Fibroblast of mammary gland (primary cell): Measurements from ENCODE around the gene YY1.

Experiments
- DNase-seq: peaks from one replicate; pipeline ENCODE4 v3.0.0-alpha.2; 2010; ENCODE audit warnings: low read depth
- H3K4me3 ChIP-seq: 2 replicates; pipeline ENCODE4 v1.5.1; 2011; ENCODE audit warnings: low read depth, mild to moderate bottlenecking, low read length, moderate library complexity; ENCODE audit not compliant: control insufficient read depth
- TF ChIP-seq, protein P1 (sequence below): conservative IDR thresholded peaks from 2 replicates; pipeline ENCODE4 v1.5.1; 2011; ENCODE audit warnings: low read depth, low read length, inconsistent platforms; ENCODE audit not compliant: control insufficient read depth, insufficient read depth

YY1 gene

DNA sequence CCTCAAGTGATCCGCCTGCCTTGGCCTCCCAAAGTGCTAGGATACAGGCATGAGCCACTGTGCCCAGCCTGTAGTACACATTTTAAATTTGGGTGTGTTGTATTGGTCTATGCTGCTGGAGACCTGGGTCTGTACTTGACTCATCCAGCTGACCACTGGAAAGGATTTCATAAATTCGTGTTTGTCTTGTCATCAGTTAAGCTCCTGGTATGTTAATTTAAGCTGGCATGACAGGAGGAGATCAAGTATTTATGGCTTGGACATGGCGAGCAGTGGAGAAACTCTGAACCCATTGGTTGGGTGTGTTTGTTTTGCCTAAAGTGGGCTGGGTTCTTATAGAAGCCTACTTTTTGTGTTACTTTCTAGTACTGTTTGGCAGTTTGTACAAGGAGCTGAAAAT, 24.2 kb downstream of the YY1 start:
- DNase-seq = peak; percentile 42
- TF ChIP-seq, protein P1, sequence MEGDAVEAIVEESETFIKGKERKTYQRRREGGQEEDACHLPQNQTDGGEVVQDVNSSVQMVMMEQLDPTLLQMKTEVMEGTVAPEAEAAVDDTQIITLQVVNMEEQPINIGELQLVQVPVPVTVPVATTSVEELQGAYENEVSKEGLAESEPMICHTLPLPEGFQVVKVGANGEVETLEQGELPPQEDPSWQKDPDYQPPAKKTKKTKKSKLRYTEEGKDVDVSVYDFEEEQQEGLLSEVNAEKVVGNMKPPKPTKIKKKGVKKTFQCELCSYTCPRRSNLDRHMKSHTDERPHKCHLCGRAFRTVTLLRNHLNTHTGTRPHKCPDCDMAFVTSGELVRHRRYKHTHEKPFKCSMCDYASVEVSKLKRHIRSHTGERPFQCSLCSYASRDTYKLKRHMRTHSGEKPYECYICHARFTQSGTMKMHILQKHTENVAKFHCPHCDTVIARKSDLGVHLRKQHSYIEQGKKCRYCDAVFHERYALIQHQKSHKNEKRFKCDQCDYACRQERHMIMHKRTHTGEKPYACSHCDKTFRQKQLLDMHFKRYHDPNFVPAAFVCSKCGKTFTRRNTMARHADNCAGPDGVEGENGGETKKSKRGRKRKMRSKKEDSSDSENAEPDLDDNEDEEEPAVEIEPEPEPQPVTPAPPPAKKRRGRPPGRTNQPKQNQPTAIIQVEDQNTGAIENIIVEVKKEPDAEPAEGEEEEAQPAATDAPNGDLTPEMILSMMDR = no peak
- no peak overlapping the region for H3K4me3 ChIP-seq

DNA sequence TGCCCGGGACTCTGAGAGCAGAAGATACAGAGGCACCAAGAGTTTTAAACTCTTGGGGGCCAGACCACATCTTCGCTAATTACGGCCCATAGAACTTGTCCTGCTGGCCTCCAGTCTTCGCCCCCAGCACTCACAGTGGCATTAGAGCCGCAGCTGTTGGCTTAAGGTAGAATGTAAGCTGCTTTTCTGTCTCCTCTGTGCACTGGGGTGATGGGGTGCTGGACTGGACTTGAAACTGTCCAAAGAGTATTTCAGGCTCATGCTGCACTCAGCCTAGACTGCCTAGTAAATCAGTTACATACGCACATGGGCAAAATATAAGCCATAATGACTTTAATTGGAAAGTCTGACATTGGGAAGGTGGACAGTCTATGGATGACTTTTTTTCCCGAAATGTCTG, 29.0 kb downstream of the YY1 start:
- no peak overlapping the region for H3K4me3 ChIP-seq
- no peak for DNase-seq
- TF ChIP-seq, protein P1 = no peak

DNA sequence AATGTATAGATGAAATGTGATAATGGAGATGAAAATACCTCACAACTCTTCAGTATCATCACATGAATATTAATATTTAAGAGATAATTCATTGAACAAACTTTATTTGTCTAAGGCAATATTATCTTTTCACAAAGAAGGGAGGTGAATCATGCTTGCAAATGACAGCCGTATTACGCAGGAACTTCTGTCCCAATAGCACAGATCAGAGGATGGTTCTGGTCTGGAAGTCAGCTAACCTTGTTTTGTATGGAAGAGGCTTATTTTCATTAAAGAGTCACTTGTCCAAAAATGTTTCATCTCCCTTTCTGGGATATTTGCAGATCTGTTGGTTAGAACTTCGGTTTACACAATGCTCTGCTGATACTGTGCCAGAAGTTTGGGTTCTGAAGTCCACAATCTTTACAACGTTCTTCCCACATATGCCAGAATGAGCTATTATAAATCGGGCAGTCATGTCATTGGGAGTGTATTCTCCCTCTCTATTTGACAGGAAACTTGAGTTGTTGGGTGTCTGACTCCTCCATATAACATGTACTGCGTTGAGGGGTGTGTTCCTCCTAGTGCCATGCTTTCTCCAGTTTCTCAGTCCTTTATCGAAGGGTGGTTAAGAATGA, 29.8 kb downstream of the YY1 start:
- no peak overlapping the region for H3K4me3 ChIP-seq
- DNase-seq = peak; percentile 48
- TF ChIP-seq, protein P1 = no peak

DNA sequence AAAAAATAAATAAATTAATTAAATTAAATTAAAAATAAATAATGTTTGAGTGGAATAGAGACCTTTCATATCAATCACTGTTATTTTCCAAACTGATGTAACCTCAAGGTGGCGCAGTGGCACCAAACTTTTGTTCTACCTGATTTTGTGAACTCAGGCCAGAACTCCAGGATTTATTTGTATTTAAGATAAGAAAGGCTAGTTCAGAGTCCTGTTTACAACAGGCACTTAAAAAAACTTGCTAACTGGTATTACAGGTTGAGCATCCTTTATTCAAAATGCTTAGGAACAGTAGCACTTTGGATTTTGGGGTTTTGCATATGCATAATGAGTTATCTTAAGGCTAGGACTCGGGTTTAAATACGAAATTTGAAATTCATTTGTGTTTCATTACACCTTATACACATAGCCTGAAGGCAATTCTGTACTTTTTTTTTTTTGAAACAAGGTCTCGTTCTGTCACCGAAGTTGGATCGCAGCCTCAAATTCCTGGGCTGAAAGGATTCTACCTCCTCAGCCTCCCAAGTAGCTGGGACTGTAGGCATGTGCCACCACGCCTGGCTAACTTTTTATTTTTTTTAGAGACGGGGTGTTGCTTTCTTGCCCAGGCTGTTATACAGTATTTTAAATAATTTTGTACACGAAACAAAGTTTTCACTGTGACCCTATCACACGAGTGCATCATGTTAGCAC, 32.4 kb downstream of the YY1 start:
- H3K4me3 ChIP-seq = no peak overlapping the region
- DNase-seq = peak; percentile 25
- TF ChIP-seq, protein P1 = peak; percentile 30

DNA sequence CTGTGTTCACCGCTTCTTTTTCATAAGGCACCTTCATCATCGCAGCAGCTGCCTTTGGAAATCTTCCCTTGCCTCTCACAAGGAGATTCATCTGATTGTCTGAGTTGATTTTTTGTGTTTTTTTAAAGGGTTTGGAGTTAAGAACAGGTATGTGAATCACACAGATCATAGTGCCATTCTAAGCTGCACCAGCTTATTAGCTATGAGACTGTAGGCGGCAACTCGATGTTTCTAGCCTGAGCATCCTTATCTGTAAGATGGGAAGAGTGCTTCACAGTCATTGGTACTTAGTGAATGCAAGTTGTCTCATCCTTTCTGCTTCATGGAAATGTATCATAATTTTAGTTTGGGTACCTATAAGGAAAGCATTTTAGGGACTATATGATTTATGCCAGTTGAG, 35.3 kb downstream of the YY1 start:
- DNase-seq = no peak
- H3K4me3 ChIP-seq = no peak overlapping the region
- TF ChIP-seq, protein P1 = no peak

DNA sequence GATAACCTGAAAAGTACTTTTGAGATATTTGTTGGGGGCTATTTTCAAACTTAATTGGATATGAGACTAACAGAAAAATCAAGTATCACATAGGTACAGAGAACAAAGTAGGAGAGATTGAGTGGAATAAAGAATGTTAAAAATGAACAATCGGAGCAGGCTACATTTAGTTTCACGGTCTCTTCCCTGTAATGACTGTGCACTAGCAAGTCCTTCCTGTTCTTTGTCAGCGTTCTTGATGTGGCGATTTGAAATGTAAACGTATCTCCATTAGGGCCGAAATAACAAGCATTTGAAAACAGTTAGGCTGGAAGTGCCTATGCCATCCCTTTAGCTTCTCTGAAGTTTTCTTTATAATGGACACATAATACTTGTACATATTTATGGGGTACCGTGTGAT, 36.3 kb downstream of the YY1 start:
- no peak overlapping the region for H3K4me3 ChIP-seq
- no peak for DNase-seq
- TF ChIP-seq, protein P1 = no peak

DNA sequence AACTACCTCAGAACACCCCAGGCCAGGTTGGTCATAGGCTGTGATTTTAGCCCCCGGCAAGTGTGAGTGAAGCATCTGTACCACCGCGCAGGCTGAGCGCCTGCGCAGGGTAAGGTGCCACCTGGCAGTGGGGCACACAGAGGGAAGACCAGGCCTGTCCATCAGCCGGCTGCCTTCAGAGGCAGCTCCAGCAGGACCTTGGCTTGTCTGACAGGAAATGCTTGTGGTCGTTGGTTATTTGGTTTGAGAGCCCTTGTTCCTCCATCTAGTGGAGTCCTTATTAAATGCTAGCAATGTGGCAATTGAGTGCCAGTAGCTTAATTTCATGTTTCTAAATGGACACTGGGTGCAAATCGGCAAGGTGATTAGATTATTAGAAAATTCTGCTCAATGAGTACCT, 39.8 kb downstream of the YY1 start:
- no peak overlapping the region for H3K4me3 ChIP-seq
- TF ChIP-seq, protein P1 = peak; percentile 24
- DNase-seq = peak; percentile 50
